Upper lobe of left lung (tissue), 6 donors: Measurements from ENCODE around the gene POLR3H. TPM values are rescaled to one million over a fixed set of nuclear protein-coding genes. Genes with fewer than 3 reads are reported as not detected.

ENCODE experiments used
- ATAC-seq, 2 donors: fragments of 200-7000 bp; cut with Tn5 transposase; one replicate each; pipeline ENCODE4 v1.9.1; 2022; ENCODE audit warnings: mild to moderate bottlenecking in 2 of 2, moderate library complexity in 2 of 2; ENCODE audit not compliant: low FRiP score in 2 of 2
- DNase-seq, 2 donors: peaks; one replicate each; pipeline ENCODE4 v3.0.0-alpha.2; 2019 to 2020
- H3K27ac ChIP-seq, 4 donors: fragments of 200-600 bp; sonication (generic); one replicate each; pipeline ENCODE4 v1.5.1; 2016 to 2019
- H3K27me3 ChIP-seq, 4 donors: fragments of 200-600 bp; sonication (generic); one replicate each; pipeline ENCODE4 v1.5.1; 2017 to 2019
- H3K36me3 ChIP-seq, 4 donors: fragments of 200-600 bp; sonication (generic); one replicate each; pipeline ENCODE4 v1.5.1; 2016 to 2019
- H3K4me1 ChIP-seq, 4 donors: fragments of 200-600 bp; sonication (generic); one replicate each; pipeline ENCODE4 v1.5.1; 2018 to 2019
- H3K4me3 ChIP-seq, 4 donors: fragments of 200-600 bp; sonication (generic); one replicate each; pipeline ENCODE4 v1.5.1; 2017 to 2019; ENCODE audit warnings: mild to moderate bottlenecking in 2 of 4, moderate library complexity in 1 of 4
- H3K9me3 ChIP-seq, 4 donors: fragments of 200-600 bp; sonication (generic); one replicate each; pipeline ENCODE4 v1.5.1; 2018 to 2019
- CTCF ChIP-seq, 6 experiments: fragments of 450-650 bp in 4 of 6; fragments of 200-600 bp in 2 of 6; sonication (generic) in 2 of 6; IDR thresholded peaks; one replicate each; pipeline ENCODE4 v1.5.1; 2016 to 2019; ENCODE audit warnings: antibody characterized with exemption in 6 of 6
- EP300 ChIP-seq, 4 donors: sonication (generic); formaldehyde crosslinking; IDR thresholded peaks; one replicate each; pipeline ENCODE4 v1.5.1; 2017; ENCODE audit warnings: antibody characterized with exemption in 4 of 4, control low read depth in 2 of 4
- POLR2A ChIP-seq, 4 donors: fragments of 450-650 bp; IDR thresholded peaks; one replicate each; pipeline ENCODE4 v1.5.1; 2016 to 2017; ENCODE audit warnings: antibody characterized with exemption in 4 of 4, mild to moderate bottlenecking in 2 of 4
- POLR2AphosphoS5 ChIP-seq, 2 donors: sonication (generic); formaldehyde crosslinking; IDR thresholded peaks; one replicate each; pipeline ENCODE4 v1.5.1; 2017; ENCODE audit warnings: antibody characterized with exemption in 2 of 2
- whole genome bisulfite sequencing, 2 donors: methylation state at CpG; one replicate each; pipeline ENCODE4 v1.1.5; 2017 to 2018; 5-methylcytosine and 5-hydroxymethylcytosine counted together
- total RNA-seq, 6 donors: library from RNA; depleted of rRNA in 4 of 6; stranded (reverse); fragments of >200 nt in 4 of 6; gene quantifications; one replicate each; pipeline versions ENCODE4 v1.1.0 to v1.2.1, GENCODE V29; 2016 to 2021
- donor health status: DM: no; HTN: no; CAD: no; lungs with moderate emphysema.
- donor health status: DM: no; HTN: yes; CAD: no; lungs with severe emphysema.

The POLR3H gene
- total RNA-seq, 6 donors from 2014 or later, result 35.6 to 73.5 (median 53.0) TPM

- Histone ChIP-seq H3K36me3 (peaks cover 0 to 54% (median 33%) of the 10 kb centered on the region in 4 donors), H3K27ac (no peak overlapping the region), H3K27me3 (no peaks in the 10 kb centered on the region), H3K4me1 (peaks cover 6 to 22% (median 8%) of the 10 kb centered on the region in 4 donors), H3K4me3 (no peak overlapping the region), H3K9me3 (no peaks in the 10 kb centered on the region)
- no peak for ATAC-seq
- TF ChIP-seq CTCF (IDR thresholded peaks at IDR 0.05) (no peak), EP300 (IDR thresholded peaks at IDR 0.05) (no peak), POLR2AphosphoS5 (IDR thresholded peaks at IDR 0.05) (no peak), POLR2A (IDR thresholded peaks at IDR 0.05) (no peak)
- no peak for DNase-seq
- 97% methylated on average over 3 of the region's 3 CpGs for WGBS, 2 donors
These were observed 7.1 kb downstream of the POLR3H start for GRCh38 chr22:41537203-41537602.

- no peak overlapping the region for H3K27ac ChIP-seq
- H3K4me1 ChIP-seq, result peaks cover 0 to 13% (median 1%) of the 10 kb centered on the region in 4 donors
- no peak overlapping the region for H3K4me3 ChIP-seq
- no peak for DNase-seq
- WGBS, 2 donors, result 73 to 87% methylated on average over 5 of the region's 5 CpGs
- no peaks in the 10 kb centered on the region for H3K27me3 ChIP-seq
- no peaks in the 10 kb centered on the region for H3K9me3 ChIP-seq
- no peak for ATAC-seq
- H3K36me3 ChIP-seq, result peaks cover 13 to 71% (median 50%) of the 10 kb centered on the region in 4 donors
- TF ChIP-seq POLR2AphosphoS5 (IDR thresholded peaks at IDR 0.05), result no peak
- no peak for TF ChIP-seq EP300 (IDR thresholded peaks at IDR 0.05)
- TF ChIP-seq POLR2A (IDR thresholded peaks at IDR 0.05), result no peak
- TF ChIP-seq CTCF (IDR thresholded peaks at IDR 0.05), result no peak
These were observed 9.0 kb downstream of the POLR3H start for GRCh38 chr22:41535244-41535643.

- TF ChIP-seq POLR2A (IDR thresholded peaks at IDR 0.05) (no peak), CTCF (IDR thresholded peaks at IDR 0.05) (no peak), POLR2AphosphoS5 (IDR thresholded peaks at IDR 0.05) (no peak), EP300 (IDR thresholded peaks at IDR 0.05) (no peak)
- DNase-seq (no peak), ATAC-seq (no peak)
- H3K4me3 ChIP-seq, result no peak overlapping the region
- no peak overlapping the region for H3K27ac ChIP-seq
- H3K27me3 ChIP-seq, result no peaks in the 10 kb centered on the region
- no peaks in the 10 kb centered on the region for H3K9me3 ChIP-seq
- WGBS, 2 donors, result 96 to 97% methylated on average over 8 of the region's 8 CpGs
- H3K36me3 ChIP-seq, result peaks cover 14 to 70% (median 49%) of the 10 kb centered on the region in 4 donors
- H3K4me1 ChIP-seq, result peaks cover 0 to 8% (median 1%) of the 10 kb centered on the region in 4 donors
These were observed 10.1 kb downstream of the POLR3H start for GRCh38 chr22:41534219-41534618.

GRCh38 chr22:41532908-41533825 is 11.1 kb downstream of the POLR3H start:
- peaks cover 14 to 70% (median 55%) of the 10 kb centered on the region in 4 donors for H3K36me3 ChIP-seq
- TF ChIP-seq POLR2A (IDR thresholded peaks at IDR 0.05), result no peak
- TF ChIP-seq CTCF (IDR thresholded peaks at IDR 0.05), result peak; percentile 68 to 78 (median 74)
- DNase-seq, result peak in 1 of 2 donors; percentile 64
- no peaks in the 10 kb centered on the region for H3K9me3 ChIP-seq
- no peaks in the 10 kb centered on the region for H3K27me3 ChIP-seq
- peaks cover 0 to 8% (median 1%) of the 10 kb centered on the region in 4 donors for H3K4me1 ChIP-seq
- H3K27ac ChIP-seq, result peak overlapping the region in 3 of 4 donors; percentile 17 to 63 (median 54)
- 30 to 63% methylated on average over 4 to 19 of the region's 19 CpGs for WGBS, 2 donors
- ATAC-seq, result peak; percentile 62 to 77
- H3K4me3 ChIP-seq, result no peak overlapping the region
